WERI-Rb-1 (cell line): ENCODE measurements around the gene RASGRF2.

ENCODE experiments used
- DNase-seq: peaks from one replicate; pipeline ENCODE4 v3.0.0-alpha.2; 2020
- H3K27ac ChIP-seq: fragments of 250-450 bp; sonication (Bioruptor Pico); 2 replicates; pipeline ENCODE4 v1.5.1; 2020; ENCODE audit warnings: mild to moderate bottlenecking, moderate library complexity
- H3K27me3 ChIP-seq: fragments of 250-450 bp; sonication (Bioruptor Pico); 2 replicates; pipeline ENCODE4 v1.5.1; 2021; ENCODE audit warnings: mild to moderate bottlenecking, low read depth, moderate library complexity; ENCODE audit not compliant: insufficient read depth, severe bottlenecking
- H3K36me3 ChIP-seq: fragments of 250-450 bp; sonication (Bioruptor Pico); 2 replicates; pipeline ENCODE4 v1.5.1; 2020; ENCODE audit warnings: mild to moderate bottlenecking, moderate library complexity
- H3K4me3 ChIP-seq: 2 replicates; pipeline ENCODE4 v1.5.1; 2011; ENCODE audit warnings: low read depth, mild to moderate bottlenecking, control low read depth, low read length
- H3K9me3 ChIP-seq: fragments of 250-450 bp; sonication (Bioruptor Pico); 2 replicates; pipeline ENCODE4 v1.5.1; 2021; ENCODE audit warnings: mild to moderate bottlenecking, moderate library complexity; ENCODE audit not compliant: severe bottlenecking
- TF ChIP-seq, protein P1 (sequence below): IDR thresholded peaks from 2 replicates; pipeline ENCODE4 v1.5.1; 2011; ENCODE audit warnings: low read depth, mild to moderate bottlenecking, control low read depth, inconsistent platforms, low read length

The RASGRF2 gene

GRCh38 chr5:81172710-81173109, 212.5 kb downstream of the RASGRF2 start:
- TF ChIP-seq, protein P1, sequence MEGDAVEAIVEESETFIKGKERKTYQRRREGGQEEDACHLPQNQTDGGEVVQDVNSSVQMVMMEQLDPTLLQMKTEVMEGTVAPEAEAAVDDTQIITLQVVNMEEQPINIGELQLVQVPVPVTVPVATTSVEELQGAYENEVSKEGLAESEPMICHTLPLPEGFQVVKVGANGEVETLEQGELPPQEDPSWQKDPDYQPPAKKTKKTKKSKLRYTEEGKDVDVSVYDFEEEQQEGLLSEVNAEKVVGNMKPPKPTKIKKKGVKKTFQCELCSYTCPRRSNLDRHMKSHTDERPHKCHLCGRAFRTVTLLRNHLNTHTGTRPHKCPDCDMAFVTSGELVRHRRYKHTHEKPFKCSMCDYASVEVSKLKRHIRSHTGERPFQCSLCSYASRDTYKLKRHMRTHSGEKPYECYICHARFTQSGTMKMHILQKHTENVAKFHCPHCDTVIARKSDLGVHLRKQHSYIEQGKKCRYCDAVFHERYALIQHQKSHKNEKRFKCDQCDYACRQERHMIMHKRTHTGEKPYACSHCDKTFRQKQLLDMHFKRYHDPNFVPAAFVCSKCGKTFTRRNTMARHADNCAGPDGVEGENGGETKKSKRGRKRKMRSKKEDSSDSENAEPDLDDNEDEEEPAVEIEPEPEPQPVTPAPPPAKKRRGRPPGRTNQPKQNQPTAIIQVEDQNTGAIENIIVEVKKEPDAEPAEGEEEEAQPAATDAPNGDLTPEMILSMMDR = no peak
- peaks cover 7% of the 10 kb centered on the region for H3K36me3 ChIP-seq
- no peak overlapping the region for H3K4me3 ChIP-seq
- no peak overlapping the region for H3K27ac ChIP-seq
- DNase-seq = no peak
- H3K27me3 ChIP-seq = no peaks in the 10 kb centered on the region
- no peaks in the 10 kb centered on the region for H3K9me3 ChIP-seq

GRCh38 chr5:81177061-81177460, 216.9 kb downstream of the RASGRF2 start:
- Histone ChIP-seq H3K4me3 (no peak overlapping the region), H3K27ac (no peak overlapping the region), H3K36me3 (peaks cover 15% of the 10 kb centered on the region), H3K27me3 (no peaks in the 10 kb centered on the region), H3K9me3 (no peaks in the 10 kb centered on the region)
- TF ChIP-seq, protein P1 = no peak
- DNase-seq = no peak

DNA sequence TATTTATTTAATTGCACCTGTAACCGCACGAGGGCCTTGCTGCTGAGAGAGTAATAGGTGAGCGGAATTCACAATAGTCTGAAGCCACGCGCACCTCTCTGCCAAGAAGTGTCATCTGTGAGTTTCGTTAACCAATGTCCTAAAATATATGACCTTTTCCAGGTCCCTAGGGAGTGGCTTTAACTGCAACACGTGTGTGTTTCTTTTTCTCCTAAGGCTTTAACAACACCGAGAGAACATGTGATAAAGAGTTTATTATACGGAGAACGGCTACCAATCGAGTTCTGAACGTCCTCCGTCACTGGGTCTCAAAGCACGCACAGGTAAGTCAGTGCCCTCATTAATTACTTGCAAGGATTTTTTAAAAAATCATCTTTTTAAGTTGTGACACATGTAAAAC, 219.8 kb downstream of the RASGRF2 start:
- Histone ChIP-seq H3K9me3 (no peaks in the 10 kb centered on the region), H3K36me3 (peaks cover 15% of the 10 kb centered on the region), H3K27me3 (no peaks in the 10 kb centered on the region), H3K4me3 (no peak overlapping the region), H3K27ac (peak overlapping the region; percentile 59)
- TF ChIP-seq, protein P1 = no peak
- DNase-seq = no peak

GRCh38 chr5:81180780-81181460, 220.8 kb downstream of the RASGRF2 start:
- DNase-seq = peak; percentile 56
- Histone ChIP-seq H3K27me3 (no peaks in the 10 kb centered on the region), H3K27ac (peak overlapping the region; percentile 59), H3K4me3 (no peak overlapping the region), H3K9me3 (no peaks in the 10 kb centered on the region), H3K36me3 (peaks cover 15% of the 10 kb centered on the region)
- TF ChIP-seq, protein P1 = no peak

DNA sequence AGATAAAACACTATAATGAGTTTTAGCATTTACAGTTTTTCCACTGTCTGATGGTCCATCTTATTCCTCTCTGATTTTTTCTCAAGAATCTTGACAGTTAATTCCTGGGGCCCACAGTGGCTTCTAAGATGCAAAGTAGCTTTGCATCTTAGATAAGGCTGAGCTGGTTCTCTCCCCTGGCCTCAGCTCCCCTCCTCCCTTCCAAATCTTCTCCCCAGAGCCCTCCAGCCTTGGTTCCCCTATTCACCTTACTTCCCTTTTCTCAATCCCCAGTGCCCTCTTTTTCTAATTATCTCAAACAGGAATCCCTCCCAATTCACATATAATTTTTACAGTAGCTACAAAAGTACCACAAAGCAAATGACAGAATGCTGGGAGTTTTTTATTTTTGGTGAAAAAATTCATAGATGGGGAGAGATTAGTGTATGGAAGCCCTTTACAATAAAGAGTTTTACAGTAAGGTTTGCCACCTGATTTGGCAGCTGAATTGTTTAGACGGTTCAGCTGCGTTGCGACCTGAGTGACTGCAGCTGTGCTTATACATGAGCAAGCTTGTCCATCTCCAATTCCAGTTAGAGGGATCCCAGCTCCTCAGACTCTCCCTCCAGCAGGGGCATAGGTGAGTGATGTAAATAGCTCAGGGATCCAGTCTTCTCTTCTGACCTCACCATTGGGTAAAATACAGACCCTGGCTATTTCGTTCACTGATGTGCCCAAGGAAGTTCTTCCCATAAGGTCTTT, 221.6 kb downstream of the RASGRF2 start:
- peak; percentile 62 for DNase-seq
- H3K36me3 ChIP-seq = peaks cover 15% of the 10 kb centered on the region
- H3K4me3 ChIP-seq = no peak overlapping the region
- peak overlapping the region; percentile 59 for H3K27ac ChIP-seq
- no peaks in the 10 kb centered on the region for H3K9me3 ChIP-seq
- TF ChIP-seq, protein P1 = no peak
- H3K27me3 ChIP-seq = no peaks in the 10 kb centered on the region
